Adrenal gland (tissue), 12 donors: ENCODE results near the gene SMIM1. TPM values are rescaled to one million over a fixed set of nuclear protein-coding genes. Genes with fewer than 3 reads are reported as not detected.

Source experiments
- DNase-seq, 7 donors: peaks; one replicate each; pipeline ENCODE4 v3.0.0-alpha.2; 2019 to 2020
- H3K27ac ChIP-seq, 5 donors: fragments of 200-600 bp; sonication (generic) in 4 of 5; 1 replicate in 3 of 5; 2 replicates in 2 of 5; pipeline versions ENCODE4 v1.5.1 to v1.8.0; 2016 to 2020; ENCODE audit warnings: mild to moderate bottlenecking in 1 of 5
- H3K27me3 ChIP-seq: fragments of 200-600 bp; 2 replicates; pipeline ENCODE4 v1.8.0; 2021
- H3K36me3 ChIP-seq, 2 donors: fragments of 200-600 bp; replicated peaks in 1 of 2; 1 replicate in 1 of 2; 2 replicates in 1 of 2; pipeline versions ENCODE4 v1.5.1 to v1.8.0; 2018 to 2022
- H3K4me1 ChIP-seq, 2 donors: fragments of 200-600 bp; replicated peaks in 1 of 2; 1 replicate in 1 of 2; 2 replicates in 1 of 2; pipeline versions ENCODE4 v1.5.1 to v1.8.0; 2018 to 2021
- H3K4me3 ChIP-seq, 4 donors: fragments of 200-600 bp; sonication (generic) in 3 of 4; one replicate each; pipeline ENCODE4 v1.5.1; 2016 to 2018
- H3K9me3 ChIP-seq, 3 donors: fragments of 200-600 bp; sonication (generic) in 1 of 3; replicated peaks in 1 of 3; 1 replicate in 2 of 3; 2 replicates in 1 of 3; pipeline versions ENCODE4 v1.5.1 to v1.8.0; 2016 to 2021
- CTCF ChIP-seq, 6 experiments: fragments of 450-650 bp in 4 of 6; fragments of 200-600 bp in 2 of 6; sonication (generic) in 1 of 6; IDR thresholded peaks; 1 replicate in 5 of 6; 2 replicates in 1 of 6; pipeline versions ENCODE4 v1.5.1 to v1.8.0; 2016 to 2021; ENCODE audit warnings: antibody characterized with exemption in 6 of 6, mild to moderate bottlenecking in 2 of 6, moderate library complexity in 1 of 6
- POLR2A ChIP-seq, 2 donors: fragments of 450-650 bp; IDR thresholded peaks; one replicate each; pipeline ENCODE4 v1.6.1; 2017; ENCODE audit warnings: antibody characterized with exemption in 2 of 2, mild to moderate bottlenecking in 2 of 2, moderate library complexity in 1 of 2
- WGBS, 4 donors: extraction: QIAGEN DNeasy Blood & Tissue Kit in 2 of 4; methylation state at CpG; one replicate each; pipeline versions ENCODE4 v1.1.5 to v1.1.7; 2013 to 2017; 5-methylcytosine and 5-hydroxymethylcytosine counted together
- intact Hi-C, 2 donors: fragments of 100-400 bp; cut with DNase I; formaldehyde crosslinking; loops; one replicate each; pipeline versions ENCODE4 v1.14.1 to v1.15.0; 2022 to 2023
- polyA plus RNA-seq, 3 donors: library from polyadenylated mRNA; stranded (reverse); fragments of 200-250 nt in 2 of 3; fragments of 350-450 nt in 1 of 3; fragmentation: Illumina TruSeq in 1 of 3; extraction: RNeasy Lipid Tissue Mini Kit (QIAGEN cat#74804) in 1 of 3; gene quantifications; one replicate each; pipeline ENCODE4 v1.2.3, GENCODE V29; 2013 to 2014
- total RNA-seq, 9 donors: library from RNA; depleted of rRNA in 4 of 9; stranded (reverse); fragments of >200 nt in 4 of 9; fragments of 120-200 nt in 1 of 9; fragmentation: NEBNext Ultra II Directional in 1 of 9; extraction: Animal tissue kit (Norgen Biotek cat#: 25700) in 1 of 9; gene quantifications; one replicate each; pipeline versions ENCODE4 v1.1.0 to v1.2.4, GENCODE V29; 2013 to 2023
- donor health status: healthy with polysubstance abuse.
- donor health status: Bipolar disorder and iron deficiency.
- donor health status: DM: yes; HTN: yes; CAD: no.
- donor health status: DM: no; HTN: no; CAD: no.
- donor health status: DM: no; HTN: no; CAD: no.
- donor health status: DM: yes; HTN: yes; CAD: no.

Gene SMIM1
- total and polyA plus RNA-seq, 12 donors = 0.35 to 22.0 (median 7.0) TPM; not detected in 2

- peaks cover 13% of the 10 kb centered on the region for H3K27me3 ChIP-seq
- no peak for DNase-seq
- H3K36me3 ChIP-seq = no peaks in the 10 kb centered on the region
- H3K9me3 ChIP-seq = no peaks in the 10 kb centered on the region
- TF ChIP-seq POLR2A (IDR thresholded peaks at IDR 0.05) = no peak
- no peak for TF ChIP-seq CTCF (IDR thresholded peaks at IDR 0.05)
- H3K4me3 ChIP-seq = no peak overlapping the region
- 49 to 77% (median 64%) methylated on average over 6 of the region's 6 CpGs for WGBS, 4 donors
- H3K27ac ChIP-seq = no peak overlapping the region
- H3K4me1 ChIP-seq = no peaks in the 10 kb centered on the region
- intact Hi-C loops = no loop called here
These were observed 12.8 kb upstream of the SMIM1 start for GRCh38 chr1:3759796-3760195.

GRCh38 chr1:3761296-3762010 lies 11.1 kb upstream of the SMIM1 start:
- Histone ChIP-seq H3K9me3 (no peaks in the 10 kb centered on the region), H3K27me3 (peaks cover 13% of the 10 kb centered on the region), H3K27ac (no peak overlapping the region), H3K36me3 (no peaks in the 10 kb centered on the region), H3K4me3 (no peak overlapping the region), H3K4me1 (no peaks in the 10 kb centered on the region)
- no peak for DNase-seq
- TF ChIP-seq CTCF (IDR thresholded peaks at IDR 0.05) (no peak), POLR2A (IDR thresholded peaks at IDR 0.05) (no peak)
- 78 to 87% (median 85%) methylated on average over 14 to 17 of the region's 17 CpGs for WGBS, 4 donors
- intact Hi-C loops = no loop called here

- intact Hi-C loops = no loop called here
- WGBS, 4 donors = 73 to 83% (median 79%) methylated on average over 3 to 15 of the region's 15 CpGs
These were observed 10.2 kb upstream of the SMIM1 start for GRCh38 chr1:3762151-3762872.

More at GRCh38 chr1:3762151-3762872, 10.2 kb upstream of the SMIM1 start:
- no peak overlapping the region for H3K27ac ChIP-seq
- no peaks in the 10 kb centered on the region for H3K9me3 ChIP-seq
- H3K36me3 ChIP-seq = no peaks in the 10 kb centered on the region
- no peaks in the 10 kb centered on the region for H3K4me1 ChIP-seq
- no peak for DNase-seq
- H3K4me3 ChIP-seq = no peak overlapping the region
- peaks cover 13% of the 10 kb centered on the region for H3K27me3 ChIP-seq
- no peak for TF ChIP-seq POLR2A (IDR thresholded peaks at IDR 0.05)
- TF ChIP-seq CTCF (IDR thresholded peaks at IDR 0.05) = no peak
